Activated CD4-positive, CD25-positive, alpha-beta regulatory T cell (primary cell): ENCODE data around the gene ACTN3.
"Not testable (repeated sequence)": the region's sequence is repeated elsewhere in the genome, so short reads cannot be mapped to it uniquely, and the experiment has no call there.

Source experiments
- DNase-seq, 4 experiments: peaks; one replicate each; lab custom pipeline; 2025; lab: John Stamatoyannopoulos, UW

ACTN3 gene

DNA sequence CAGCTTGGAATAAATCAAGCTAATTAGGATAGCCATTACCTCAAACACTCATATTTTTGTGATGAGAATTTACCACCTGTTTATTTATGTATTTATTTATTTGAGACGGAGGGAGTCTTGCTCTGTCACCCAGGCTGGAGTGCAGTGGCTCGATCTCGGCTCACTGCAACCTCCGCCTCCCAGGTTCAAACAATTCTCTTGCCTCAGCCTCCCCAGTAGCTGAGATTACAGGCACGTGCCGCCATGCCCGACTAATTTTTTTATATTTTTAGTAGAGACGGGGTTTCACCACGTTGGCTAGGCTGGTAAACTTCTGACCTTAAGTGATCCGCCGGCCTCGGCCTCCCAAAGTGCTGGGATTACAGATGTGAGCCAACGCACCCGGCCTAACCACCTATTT is 1.8 kb upstream of the ACTN3 start:
- not testable (repeated sequence) for DNase-seq

DNA sequence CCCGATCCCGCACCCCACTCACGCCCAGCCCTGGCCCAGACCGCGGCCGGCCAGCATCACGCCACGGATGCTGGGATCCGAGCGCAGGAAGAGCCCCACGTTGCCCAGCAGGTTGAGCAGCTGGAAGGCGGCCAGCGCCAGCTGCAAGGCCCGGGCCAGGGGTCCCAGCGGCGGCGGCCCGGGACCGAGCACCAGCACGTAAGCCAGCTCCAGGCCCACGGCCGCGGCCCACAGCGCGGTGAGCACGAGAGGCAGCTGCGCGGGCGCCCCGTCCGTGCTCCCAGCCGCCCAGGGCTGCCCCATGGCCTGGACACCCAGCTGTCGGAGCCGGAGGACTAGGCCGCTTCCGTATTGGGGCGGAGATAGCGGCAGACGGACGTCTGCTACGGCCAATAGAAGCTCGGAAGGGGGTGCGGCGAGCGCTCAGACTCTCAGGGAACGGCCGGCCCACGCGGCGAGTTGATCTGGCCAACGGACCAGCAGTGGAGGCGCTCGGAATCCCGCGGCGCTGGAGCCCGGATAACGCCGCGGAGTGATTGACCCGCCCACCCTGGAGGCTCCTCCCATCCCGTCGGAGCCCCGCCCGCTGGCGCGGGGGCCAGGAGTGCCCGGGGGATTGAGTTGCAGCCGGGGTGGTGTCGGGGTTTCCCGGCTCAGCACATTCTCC is 869 bp upstream of the ACTN3 start, which contains the start of gene ZDHHC24:
Gene ZDHHC24, minus strand, starts transcription at position 348 of the 667 bp plus-strand sequence. Its CDS starts 45 bp downstream, at position 303.
- DNase-seq = peak; percentile 45 to 79 (median 68)

GRCh38 chr11:66546966-66547661 is 411 bp downstream of the ACTN3 start:
- DNase-seq = no peak

GRCh38 chr11:66547662-66548009 is 933 bp downstream of the ACTN3 start:
- DNase-seq = no peak

- no peak for DNase-seq
Measured at GRCh38 chr11:66548041-66548440, 1.3 kb downstream of the ACTN3 start.

DNA sequence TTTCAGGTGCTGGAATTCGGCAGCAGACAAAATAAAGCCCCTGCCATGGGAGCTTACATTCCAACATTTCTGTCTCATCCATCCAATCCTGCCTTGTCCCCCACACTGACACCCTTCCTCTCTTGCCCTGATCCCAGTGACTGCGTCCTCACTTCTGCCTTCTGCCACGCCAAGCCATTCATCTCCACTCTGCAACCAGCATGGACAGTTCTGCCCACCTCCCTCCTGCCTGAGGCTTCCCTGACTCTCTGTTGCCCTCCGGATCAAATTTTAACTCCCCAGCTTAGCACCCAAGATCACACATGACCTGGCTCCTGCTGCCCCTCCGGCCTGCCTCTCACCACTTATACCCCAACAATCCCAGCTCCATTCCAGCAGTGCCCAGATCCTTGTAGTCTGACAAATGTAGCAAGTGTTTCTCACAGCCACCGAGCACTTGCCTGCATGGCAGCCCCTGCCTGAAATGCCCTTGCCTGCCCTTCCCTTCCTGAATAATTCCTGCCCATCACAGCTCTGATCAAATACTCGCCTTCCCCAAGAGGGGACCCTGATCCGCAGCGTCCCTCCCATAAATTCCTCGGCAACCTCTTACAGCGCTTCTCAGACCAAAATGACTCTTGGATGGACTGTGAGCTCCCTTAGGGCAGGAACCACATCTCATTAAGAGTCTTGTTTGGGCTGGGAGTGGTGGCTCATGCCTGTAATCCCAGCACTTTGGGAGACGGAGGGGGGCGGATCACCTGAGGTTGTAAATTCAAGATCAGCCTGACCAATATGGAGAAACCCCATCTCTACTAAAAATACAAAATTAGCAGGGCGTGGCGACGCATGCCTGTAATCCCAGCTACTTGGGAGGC is 2.3 kb downstream of the ACTN3 start:
- DNase-seq = no peak

- DNase-seq = no peak
Measured at GRCh38 chr11:66549696-66550095, 3.0 kb downstream of the ACTN3 start.

- no peak for DNase-seq
Measured at GRCh38 chr11:66550887-66551286, 4.2 kb downstream of the ACTN3 start.

DNA sequence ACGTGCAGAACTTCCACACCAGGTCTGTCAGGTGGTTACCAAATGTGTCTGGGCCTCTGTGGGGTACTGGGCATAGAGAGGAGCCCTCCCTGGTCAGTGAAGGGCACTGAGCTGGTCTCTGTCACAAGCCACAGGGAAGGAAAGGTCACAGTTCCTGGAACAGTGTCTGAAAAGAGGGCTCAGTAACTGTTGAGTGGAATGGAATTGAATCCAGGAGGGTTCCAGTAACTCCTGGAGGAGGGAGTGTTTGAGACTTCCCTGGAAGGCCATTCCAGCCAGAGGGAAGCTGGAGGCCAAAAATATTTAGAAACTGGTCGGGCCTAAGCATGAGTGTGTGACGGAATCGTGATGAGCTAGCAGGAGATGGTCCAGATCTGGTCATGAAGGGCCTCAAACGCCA is 7.9 kb downstream of the ACTN3 start:
- no peak for DNase-seq

- no peak for DNase-seq
Measured at GRCh38 chr11:66555416-66555815, 8.7 kb downstream of the ACTN3 start.

GRCh38 chr11:66556086-66556485 is 9.4 kb downstream of the ACTN3 start:
- DNase-seq = no peak

DNA sequence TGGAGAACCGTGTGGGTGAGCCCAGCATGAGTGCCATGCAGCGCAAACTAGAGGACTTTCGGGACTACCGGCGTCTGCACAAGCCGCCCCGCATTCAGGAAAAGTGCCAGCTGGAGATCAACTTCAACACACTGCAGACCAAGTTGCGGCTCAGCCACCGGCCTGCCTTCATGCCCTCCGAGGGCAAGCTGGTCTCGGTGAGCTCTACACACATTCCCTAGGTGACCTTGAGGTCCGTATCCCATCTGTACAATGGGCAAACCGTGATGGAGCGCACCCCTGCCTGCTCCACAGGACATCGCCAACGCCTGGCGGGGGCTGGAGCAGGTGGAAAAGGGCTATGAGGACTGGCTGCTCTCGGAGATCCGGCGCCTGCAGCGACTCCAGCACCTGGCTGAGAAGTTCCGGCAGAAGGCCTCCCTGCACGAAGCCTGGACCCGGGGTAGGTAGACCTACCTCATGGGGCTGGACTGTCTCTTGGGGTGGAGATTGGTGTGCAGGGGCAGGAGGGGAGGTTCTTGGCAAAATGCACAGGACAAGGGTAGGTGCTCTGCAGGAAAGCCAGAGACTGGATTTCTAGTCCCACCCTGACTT is 11.1 kb downstream of the ACTN3 start:
- no peak for DNase-seq

- no peak for DNase-seq
Measured at GRCh38 chr11:66559142-66559865, 12.6 kb downstream of the ACTN3 start.

DNA sequence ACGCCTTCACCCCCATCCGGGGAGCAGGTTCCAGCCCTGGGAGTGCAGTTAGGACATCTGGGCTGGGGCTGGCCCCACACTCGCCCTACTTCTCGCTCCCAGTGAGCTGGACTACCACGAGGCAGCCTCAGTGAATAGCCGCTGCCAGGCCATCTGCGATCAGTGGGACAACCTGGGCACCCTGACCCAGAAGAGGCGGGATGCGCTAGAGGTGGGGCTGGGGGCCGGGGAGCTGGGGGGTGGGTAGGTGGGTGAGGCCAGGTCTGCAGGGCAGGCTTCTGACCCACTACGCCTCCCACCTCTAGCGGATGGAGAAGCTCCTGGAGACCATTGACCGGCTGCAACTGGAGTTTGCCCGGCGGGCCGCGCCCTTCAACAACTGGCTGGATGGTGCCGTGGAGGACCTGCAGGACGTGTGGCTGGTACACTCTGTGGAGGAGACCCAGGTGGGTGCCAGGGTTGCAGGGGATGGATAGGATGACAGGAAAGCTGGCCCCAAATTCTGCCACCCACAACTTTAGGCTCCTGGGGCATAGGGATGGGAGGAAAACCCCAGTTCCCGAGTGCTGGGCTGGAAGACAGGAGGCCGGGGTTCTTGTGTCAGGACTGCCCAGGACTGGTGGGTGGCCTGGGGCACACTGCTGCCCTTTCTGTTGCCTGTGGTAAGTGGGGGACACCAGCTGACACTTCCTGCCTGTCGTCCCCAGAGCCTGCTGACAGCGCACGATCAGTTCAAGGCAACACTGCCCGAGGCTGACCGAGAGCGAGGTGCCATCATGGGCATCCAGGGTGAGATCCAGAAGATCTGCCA is 13.4 kb downstream of the ACTN3 start:
- no peak for DNase-seq

DNA sequence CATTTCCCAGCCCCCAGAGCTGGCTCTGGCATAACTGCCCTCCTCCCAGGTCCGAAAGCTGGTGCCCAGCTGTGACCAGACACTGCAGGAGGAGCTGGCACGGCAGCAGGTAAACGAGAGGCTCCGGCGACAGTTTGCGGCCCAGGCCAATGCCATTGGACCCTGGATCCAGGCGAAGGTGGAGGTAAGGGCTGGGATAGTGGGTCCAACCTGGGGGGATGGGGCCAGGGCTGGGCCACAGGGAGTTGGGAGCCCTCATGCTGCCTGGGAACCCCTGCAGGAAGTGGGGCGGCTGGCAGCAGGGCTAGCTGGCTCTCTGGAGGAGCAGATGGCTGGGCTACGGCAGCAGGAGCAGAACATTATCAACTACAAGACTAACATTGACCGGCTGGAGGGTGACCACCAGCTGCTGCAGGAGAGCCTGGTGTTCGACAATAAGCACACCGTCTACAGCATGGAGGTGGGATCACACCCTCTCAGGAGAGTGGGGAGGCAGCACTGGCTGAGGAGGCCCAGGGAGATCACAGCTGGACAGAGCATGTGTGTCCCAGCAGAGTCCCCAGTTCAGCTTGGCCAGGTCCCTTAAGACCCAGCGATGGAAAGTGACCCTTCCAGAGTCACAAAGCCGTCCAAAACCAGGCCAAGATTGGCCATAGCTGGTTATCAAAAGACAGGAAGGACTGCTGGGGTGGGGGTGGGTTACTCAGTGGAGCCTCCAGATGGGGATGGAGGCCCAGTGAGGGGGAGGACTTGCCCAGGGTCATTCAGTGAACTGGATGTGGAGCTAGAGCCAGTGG is 14.7 kb downstream of the ACTN3 start:
- DNase-seq = no peak

DNA sequence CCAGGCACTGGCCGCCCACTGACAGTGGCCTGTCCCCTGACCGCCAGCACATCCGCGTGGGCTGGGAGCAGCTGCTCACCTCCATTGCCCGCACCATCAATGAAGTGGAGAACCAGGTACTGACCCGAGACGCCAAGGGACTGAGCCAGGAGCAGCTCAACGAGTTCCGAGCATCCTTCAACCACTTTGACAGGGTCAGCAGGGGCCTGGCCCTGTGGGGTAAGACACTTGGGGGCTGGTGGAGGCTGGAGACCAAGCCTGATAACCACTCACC is 15.2 kb downstream of the ACTN3 start:
- no peak for DNase-seq

- DNase-seq = no peak
Measured at GRCh38 chr11:66562275-66562674, 15.6 kb downstream of the ACTN3 start.

DNA sequence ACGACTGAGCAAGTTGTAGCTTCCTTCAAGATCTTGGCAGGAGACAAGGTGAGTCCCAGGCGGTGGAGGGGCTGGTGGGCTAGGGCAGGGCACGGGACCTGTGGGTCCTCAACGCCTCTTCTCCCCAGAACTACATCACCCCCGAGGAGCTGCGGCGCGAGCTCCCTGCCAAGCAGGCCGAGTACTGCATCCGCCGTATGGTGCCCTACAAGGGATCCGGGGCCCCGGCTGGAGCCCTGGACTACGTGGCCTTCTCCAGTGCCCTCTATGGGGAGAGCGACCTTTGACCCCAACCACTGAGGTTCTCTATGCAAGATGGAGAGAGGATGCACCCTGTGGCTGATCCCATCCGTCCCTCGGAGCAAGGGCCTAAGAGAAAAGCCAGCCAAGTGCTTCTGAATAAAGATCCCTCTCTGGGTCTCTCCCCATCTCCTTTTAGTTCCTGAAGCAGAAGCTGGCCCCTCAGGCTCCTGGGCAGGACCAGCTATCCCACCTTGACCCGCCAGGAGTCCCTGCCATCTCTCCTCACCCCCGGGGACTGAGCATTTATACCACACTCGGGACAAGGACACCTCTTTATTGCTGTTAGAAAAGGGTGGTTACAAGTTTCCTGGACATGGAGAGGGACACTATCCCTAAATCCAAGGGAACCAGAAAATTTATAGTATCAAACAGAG is 16.3 kb downstream of the ACTN3 start:
- DNase-seq = no peak

GRCh38 chr11:66563832-66564231 is 17.1 kb downstream of the ACTN3 start:
- no peak for DNase-seq

GRCh38 chr11:66564538-66564937 is 17.8 kb downstream of the ACTN3 start:
- DNase-seq = no peak
